ENCODE data around the gene FBRSL1.

Gene FBRSL1

DNA sequence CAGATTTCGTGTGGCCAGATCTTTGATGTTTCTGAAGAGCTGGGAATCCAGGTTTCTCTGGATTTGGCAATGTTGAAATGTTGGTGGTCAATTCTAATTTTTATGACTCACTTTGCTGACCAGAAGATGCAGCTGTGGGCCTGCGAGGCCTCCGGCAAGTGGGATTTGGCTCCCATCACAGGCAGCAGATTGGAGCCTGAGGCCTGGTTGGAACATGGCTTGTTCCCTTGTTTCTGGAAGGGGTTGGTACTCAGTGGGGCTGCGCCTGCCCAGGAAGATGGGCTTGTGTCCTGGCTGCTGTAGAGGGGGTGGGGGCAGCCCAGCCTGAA lies 23.1 kb downstream of the FBRSL1 start:
- no peak overlapping the region for H3K4me3 ChIP-seq (ENCODE audit: low read depth, low read length)
- TF ChIP-seq, protein P1, sequence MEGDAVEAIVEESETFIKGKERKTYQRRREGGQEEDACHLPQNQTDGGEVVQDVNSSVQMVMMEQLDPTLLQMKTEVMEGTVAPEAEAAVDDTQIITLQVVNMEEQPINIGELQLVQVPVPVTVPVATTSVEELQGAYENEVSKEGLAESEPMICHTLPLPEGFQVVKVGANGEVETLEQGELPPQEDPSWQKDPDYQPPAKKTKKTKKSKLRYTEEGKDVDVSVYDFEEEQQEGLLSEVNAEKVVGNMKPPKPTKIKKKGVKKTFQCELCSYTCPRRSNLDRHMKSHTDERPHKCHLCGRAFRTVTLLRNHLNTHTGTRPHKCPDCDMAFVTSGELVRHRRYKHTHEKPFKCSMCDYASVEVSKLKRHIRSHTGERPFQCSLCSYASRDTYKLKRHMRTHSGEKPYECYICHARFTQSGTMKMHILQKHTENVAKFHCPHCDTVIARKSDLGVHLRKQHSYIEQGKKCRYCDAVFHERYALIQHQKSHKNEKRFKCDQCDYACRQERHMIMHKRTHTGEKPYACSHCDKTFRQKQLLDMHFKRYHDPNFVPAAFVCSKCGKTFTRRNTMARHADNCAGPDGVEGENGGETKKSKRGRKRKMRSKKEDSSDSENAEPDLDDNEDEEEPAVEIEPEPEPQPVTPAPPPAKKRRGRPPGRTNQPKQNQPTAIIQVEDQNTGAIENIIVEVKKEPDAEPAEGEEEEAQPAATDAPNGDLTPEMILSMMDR (IDR thresholded peaks at IDR 0.05; ENCODE audit: borderline replicate concordance, insufficient read depth, low read depth, low read length) = no peak

DNA sequence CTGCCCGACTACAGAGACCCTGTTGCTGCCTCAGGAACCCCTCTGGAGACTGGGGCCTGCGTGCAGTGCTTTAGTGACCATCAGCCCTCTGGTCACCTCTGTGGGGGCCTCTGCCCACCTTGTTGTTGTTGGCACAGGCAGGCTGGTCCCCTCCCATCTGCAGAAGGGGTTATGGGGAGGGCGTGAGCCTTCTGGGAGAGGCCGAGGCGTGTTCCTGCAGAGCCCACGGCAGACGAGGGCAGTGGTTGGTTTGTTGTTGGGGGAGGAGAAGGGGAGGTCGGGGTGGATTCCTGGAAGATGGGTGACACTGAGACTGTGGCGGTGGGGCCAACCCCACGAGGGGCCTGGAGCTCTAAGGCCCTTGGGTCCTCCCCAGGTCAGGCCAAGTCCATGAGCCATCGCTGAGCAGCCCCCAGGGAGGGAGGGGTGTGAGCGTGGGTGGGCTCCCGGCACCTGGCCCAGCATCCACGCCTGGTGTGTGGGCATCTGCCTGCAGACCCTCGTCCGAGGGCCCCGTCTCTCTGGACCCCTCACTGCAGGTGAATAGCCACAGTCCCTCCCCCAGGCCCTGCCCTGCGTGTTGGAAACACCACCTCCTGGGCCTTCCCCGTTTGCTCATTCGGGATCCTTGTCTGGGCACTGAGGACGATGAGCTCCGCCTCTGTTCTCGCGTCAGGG lies 23.6 kb downstream of the FBRSL1 start:
- TF ChIP-seq, protein P1 (IDR thresholded peaks at IDR 0.05; ENCODE audit: borderline replicate concordance, insufficient read depth, low read depth, low read length) = no peak
- no peak overlapping the region for H3K4me3 ChIP-seq (ENCODE audit: low read depth, low read length)

DNA sequence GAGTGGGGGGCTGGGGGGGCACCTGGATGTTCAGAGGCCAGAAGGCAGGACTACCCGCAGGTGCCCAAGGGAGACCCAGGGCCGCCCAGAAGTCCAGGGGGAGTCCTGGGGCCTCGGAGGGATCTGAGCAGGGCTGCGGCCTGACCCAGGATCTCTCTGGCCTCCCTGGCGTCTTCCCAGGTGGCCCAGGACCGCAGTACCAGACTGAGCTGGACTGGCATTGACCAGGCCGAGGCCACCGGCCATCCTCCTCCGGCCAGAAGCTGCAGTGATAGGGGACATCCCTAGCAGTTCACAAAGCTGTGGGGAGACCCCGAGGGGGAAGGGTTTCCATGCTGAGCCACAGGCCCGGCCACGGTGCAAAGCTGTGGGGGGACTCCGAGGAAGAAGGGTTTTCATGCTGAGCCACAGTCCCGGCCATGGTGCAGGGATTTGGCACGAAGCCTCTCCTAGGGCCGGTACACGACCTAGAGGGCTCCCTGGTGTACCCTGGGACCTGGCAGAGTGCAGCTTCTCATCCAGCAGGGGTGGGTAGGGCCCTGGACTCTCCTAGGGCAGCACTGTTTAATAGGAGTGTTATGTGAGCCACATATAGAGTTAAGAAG lies 24.4 kb downstream of the FBRSL1 start:
- TF ChIP-seq, protein P1 (IDR thresholded peaks at IDR 0.05; ENCODE audit: borderline replicate concordance, insufficient read depth, low read depth, low read length) = no peak
- H3K4me3 ChIP-seq (ENCODE audit: low read depth, low read length) = no peak overlapping the region

DNA sequence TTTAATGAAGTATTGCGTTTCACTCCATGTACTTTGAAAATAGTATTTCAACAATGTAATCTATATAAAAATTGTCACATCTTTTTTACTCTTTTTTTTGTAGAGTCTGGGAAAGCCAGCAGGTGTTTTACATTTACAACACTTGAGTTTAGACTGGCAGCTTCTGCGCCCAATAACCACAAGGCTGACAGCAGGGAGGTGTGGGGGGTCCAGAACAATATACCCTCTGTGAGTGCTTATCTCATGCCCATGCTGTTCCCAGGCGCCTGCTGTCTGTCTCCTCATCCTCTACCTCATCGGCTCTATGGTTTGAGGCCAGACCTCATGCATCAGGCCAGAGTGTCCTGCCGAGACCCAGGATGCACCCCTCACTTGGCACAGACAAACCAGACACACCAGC lies 24.9 kb downstream of the FBRSL1 start:
- TF ChIP-seq, protein P1 (IDR thresholded peaks at IDR 0.05; ENCODE audit: borderline replicate concordance, insufficient read depth, low read depth, low read length) = no peak
- no peak overlapping the region for H3K4me3 ChIP-seq (ENCODE audit: low read depth, low read length)

DNA sequence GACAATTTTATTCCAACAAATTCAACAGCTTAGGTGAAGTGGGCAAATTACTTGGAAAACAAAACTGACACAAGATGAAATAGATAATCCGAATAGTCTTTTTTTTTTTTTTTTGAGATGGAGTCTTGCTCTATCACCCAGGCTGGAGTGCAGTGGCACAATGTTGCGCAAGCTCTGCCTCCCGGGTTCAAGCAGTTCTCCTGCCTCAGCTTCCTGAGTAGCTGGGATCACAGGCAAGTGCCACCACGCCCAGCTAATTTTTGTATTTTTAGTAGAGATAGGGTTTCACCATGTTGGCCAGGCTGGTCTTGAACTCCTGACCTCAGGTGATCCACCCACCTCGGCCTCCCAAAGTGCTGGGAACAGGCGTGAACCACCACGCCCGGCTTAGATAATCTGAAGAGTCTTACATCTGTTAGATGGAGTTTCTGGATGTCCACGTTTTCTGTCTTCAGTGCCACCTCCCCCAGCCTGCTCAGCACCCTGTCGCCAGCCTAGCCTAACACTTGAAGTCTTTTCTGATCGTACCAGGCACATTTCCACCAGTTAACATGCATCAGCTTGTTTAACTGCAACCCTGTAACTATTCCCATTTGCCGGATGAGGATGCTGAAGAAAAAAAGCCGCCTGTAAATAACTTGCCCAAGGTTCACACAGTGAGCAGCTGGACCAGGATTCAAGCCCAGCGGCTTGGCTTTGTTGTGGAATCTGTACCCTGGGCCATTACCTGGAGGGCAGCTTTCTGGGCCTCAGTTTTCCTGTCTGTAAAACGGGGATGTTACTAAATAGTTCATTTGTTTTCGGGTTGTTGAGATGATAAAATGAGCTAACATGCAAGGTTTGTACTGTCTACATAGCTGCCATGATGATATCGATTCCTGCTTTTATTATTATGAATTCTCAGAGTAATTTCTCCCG lies 26.4 kb downstream of the FBRSL1 start:
- H3K4me3 ChIP-seq (ENCODE audit: low read depth, low read length) = no peak overlapping the region
- TF ChIP-seq, protein P1 (IDR thresholded peaks at IDR 0.05; ENCODE audit: borderline replicate concordance, insufficient read depth, low read depth, low read length) = no peak

DNA sequence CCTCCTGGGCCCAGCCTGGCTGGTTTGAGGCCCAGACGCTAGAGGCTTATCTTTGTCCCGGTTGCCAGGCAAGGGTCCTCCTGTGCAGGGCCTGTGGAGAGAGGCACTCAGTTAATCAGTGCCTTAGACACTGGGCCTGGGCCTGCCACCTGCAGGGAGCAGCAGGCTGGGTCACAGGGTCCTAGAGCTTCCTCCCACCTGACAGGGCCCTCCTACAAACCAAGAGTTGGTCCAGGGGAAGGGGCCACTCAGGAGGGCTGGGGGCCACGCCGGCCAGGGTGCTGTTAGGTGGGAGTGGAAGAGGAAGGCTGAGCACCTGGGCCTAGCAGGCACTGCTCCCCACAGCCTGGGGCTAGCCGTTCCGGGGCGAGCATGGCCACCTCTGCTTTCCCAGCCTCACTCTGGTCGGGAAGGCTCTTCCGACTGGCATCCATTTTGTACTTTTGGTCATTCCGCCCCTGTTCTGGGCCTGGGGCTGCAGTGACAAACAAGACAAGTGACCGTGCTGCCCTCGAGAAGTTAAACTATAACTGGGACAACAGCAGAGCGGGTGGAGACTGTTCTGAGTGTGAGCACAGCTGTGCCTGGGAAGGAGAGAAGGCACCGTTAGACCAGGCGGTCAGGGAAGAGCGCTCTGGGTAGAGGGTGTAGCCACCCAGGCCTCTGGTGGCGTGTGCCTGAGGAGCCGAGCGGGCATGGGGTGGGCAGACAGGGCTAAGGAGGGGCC lies 27.2 kb downstream of the FBRSL1 start:
- TF ChIP-seq, protein P1 (IDR thresholded peaks at IDR 0.05; ENCODE audit: borderline replicate concordance, insufficient read depth, low read depth, low read length) = no peak
- H3K4me3 ChIP-seq (ENCODE audit: low read depth, low read length) = no peak overlapping the region

Data from GM12875 (cell line).